ENCODE data around the gene FAM3D.
A peak's percentile ranks its signal among the peaks of the same experiment; 100 is the strongest.

The FAM3D gene

GRCh38 chr3:58591517-58592510, 74.8 kb downstream of the FAM3D start:
- DNase-seq (ENCODE audit: low spot score), result no peak

GRCh38 chr3:58588030-58588614, 78.5 kb downstream of the FAM3D start:
- DNase-seq (ENCODE audit: low spot score), result no peak

GRCh38 chr3:58586776-58587192, 79.8 kb downstream of the FAM3D start:
- no peak for DNase-seq (ENCODE audit: low spot score)

DNA sequence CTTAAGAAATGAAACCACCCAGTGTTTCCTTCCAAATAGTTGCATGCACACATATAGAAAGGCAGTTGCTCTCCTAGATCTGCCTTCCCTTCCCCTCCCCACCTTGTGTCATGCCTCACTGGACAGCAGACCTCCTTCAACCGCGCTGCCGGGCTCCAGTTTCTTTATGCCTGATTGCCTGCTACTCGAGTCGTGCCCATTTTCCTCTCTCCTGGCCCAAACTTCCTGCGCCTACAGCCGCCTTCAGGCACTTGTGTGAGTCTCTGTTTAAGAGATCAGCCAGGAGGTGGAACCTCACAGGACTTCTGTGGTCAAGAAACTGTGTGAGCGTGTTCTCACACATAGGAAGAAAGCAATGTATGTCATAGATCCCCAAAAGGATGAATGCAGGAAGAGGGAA, 80.6 kb downstream of the FAM3D start:
- DNase-seq (ENCODE audit: low spot score), result no peak

DNA sequence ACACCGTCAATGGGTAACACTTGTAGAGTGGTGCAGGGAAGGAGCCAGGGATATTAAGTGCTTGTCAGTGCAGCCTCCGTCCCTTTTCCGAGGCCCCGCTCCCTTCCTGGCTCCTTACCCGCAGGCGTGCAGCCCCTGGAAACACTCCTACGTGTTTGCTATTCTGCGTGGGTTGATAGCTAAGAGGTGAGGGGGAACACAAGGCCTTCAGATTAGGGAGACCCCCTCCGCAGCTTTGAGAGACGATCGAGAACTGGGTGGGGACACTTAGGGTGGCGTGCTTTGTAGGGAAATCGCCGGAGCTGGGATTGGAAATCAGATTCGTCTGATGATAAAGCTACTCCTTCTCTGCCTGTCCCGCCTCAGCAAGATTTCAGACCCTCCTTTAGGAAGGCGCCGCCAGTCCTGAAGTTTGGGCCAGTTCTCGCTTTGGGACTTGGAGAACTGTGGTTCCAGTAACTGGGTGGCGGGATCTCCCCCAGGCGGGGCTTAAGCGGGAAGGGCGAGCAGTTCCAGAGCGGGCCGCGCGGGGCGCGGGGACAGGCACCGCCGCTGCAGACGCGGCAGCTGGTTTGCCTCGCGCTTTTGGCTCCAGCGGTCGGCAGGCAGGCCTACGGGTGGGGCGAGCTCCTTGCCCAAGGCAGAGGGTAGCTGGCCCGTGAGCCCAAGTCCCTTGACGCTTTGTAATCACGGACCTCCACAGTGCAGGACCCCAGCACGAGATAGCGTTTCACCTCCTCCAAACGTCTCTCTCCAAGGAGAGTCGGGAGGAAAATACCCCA, 81.4 kb downstream of the FAM3D start:
- DNase-seq (ENCODE audit: low spot score), result peak; percentile 72

DNA sequence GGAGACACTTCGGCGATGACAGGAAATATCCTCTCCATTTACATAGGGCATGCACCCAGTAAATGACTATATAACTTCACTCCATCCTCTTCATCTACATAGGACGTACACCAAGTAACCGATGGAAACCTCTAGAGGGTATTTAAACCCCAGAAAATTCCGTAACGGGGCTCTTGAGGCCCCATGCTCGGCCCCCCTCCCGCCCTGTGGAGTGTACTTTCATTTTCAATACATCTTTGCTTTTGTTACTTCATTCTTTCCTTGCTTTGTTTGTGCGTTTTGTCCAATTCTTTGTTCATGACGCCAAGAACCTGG, 81.9 kb downstream of the FAM3D start:
- DNase-seq (ENCODE audit: low spot score), result no peak
